GM23338 (cell line): ENCODE measurements around the gene METTL17. TPM values are rescaled to one million over a fixed set of nuclear protein-coding genes. Genes with fewer than 3 reads are reported as not detected.

ENCODE experiments used
- ATAC-seq: fragments of 200-7000 bp; cut with Tn5 transposase; 3 replicates; pipeline ENCODE4 v1.9.1; 2020
- DNase-seq: peaks from one replicate; pipeline ENCODE4 v3.0.0-alpha.2; 2015; ENCODE audit warnings: low spot score
- H2AFZ ChIP-seq: fragments of 200-600 bp; sonication (generic); 2 replicates; pipeline ENCODE4 v1.8.0; 2016; ENCODE audit warnings: antibody characterized with exemption, mild to moderate bottlenecking, moderate library complexity
- H3F3A ChIP-seq: fragments of 200-600 bp; sonication (generic); replicated peaks from 2 replicates; pipeline ENCODE4 v1.8.0; 2017; ENCODE audit warnings: antibody characterized with exemption, mixed run types, low read depth
- H3K27ac ChIP-seq: fragments of 200-600 bp; sonication (generic); 2 replicates; pipeline ENCODE4 v1.6.1; 2016; ENCODE audit warnings: low read depth
- H3K27me3 ChIP-seq: fragments of 200-600 bp; sonication (generic); 2 replicates; pipeline ENCODE4 v1.8.0; 2016; ENCODE audit warnings: mild to moderate bottlenecking, mixed run types, moderate library complexity; ENCODE audit not compliant: insufficient read depth
- H3K36me3 ChIP-seq: fragments of 200-600 bp; sonication (generic); 2 replicates; pipeline ENCODE4 v1.8.0; 2016; ENCODE audit warnings: mild to moderate bottlenecking; ENCODE audit not compliant: insufficient read depth
- H3K4me1 ChIP-seq: fragments of 200-600 bp; sonication (generic); 2 replicates; pipeline ENCODE4 v1.8.0; 2016; ENCODE audit warnings: mild to moderate bottlenecking, moderate library complexity; ENCODE audit not compliant: insufficient read depth
- H3K4me2 ChIP-seq: fragments of 200-600 bp; sonication (generic); 2 replicates; pipeline ENCODE4 v1.7.1; 2017; ENCODE audit warnings: mixed run types
- H3K4me3 ChIP-seq: fragments of 200-600 bp; sonication (generic); 2 replicates; pipeline ENCODE4 v1.6.1; 2016; ENCODE audit warnings: mixed run types
- H3K79me2 ChIP-seq: fragments of 200-600 bp; sonication (generic); replicated peaks from 2 replicates; pipeline ENCODE4 v1.8.0; 2017; ENCODE audit warnings: mild to moderate bottlenecking; ENCODE audit not compliant: insufficient read depth
- H3K9me2 ChIP-seq: fragments of 200-600 bp; sonication (generic); 2 replicates; pipeline ENCODE4 v1.8.0; 2017; ENCODE audit not compliant: insufficient read depth
- H4K20me1 ChIP-seq: fragments of 200-600 bp; sonication (generic); replicated peaks from 2 replicates; pipeline ENCODE4 v1.8.0; 2017; ENCODE audit warnings: mild to moderate bottlenecking; ENCODE audit not compliant: insufficient read depth
- H3K27ac Mint-ChIP-seq: 2 replicates; pipeline ENCODE4 v1.8.0; 2020; ENCODE audit warnings: inconsistent platforms, mild to moderate bottlenecking, moderate library complexity, mixed read lengths
- H3K27me3 Mint-ChIP-seq: 3 replicates; pipeline ENCODE4 v1.8.0; 2022; ENCODE audit warnings: low read depth, mild to moderate bottlenecking, moderate library complexity, mixed read lengths, inconsistent platforms; ENCODE audit not compliant: insufficient read depth, poor library complexity
- H3K36me3 Mint-ChIP-seq: 3 replicates; pipeline ENCODE4 v1.8.0; 2021; ENCODE audit warnings: low read depth, mild to moderate bottlenecking, inconsistent platforms, moderate library complexity, mixed read lengths
- H3K4me1 Mint-ChIP-seq: 3 replicates; pipeline ENCODE4 v1.8.0; 2020; ENCODE audit warnings: mild to moderate bottlenecking, inconsistent platforms, mixed read lengths
- H3K4me3 Mint-ChIP-seq: 3 replicates; pipeline ENCODE4 v1.8.0; 2021; ENCODE audit warnings: moderate library complexity, mild to moderate bottlenecking, inconsistent platforms, mixed read lengths
- H3K9me3 Mint-ChIP-seq: 3 replicates; pipeline ENCODE4 v1.8.0; 2020; ENCODE audit warnings: moderate library complexity, mild to moderate bottlenecking, inconsistent platforms, mixed read lengths
- CTCF ChIP-seq, 2 experiments: fragments of 200-600 bp in 1 of 2; sonication (generic) in 1 of 2; conservative IDR thresholded peaks; 2 replicates each; pipeline versions ENCODE4 v1.5.1 to v1.6.1; 2016 to 2017; ENCODE audit warnings: antibody characterized with exemption in 2 of 2, low read depth in 2 of 2, mild to moderate bottlenecking in 2 of 2, moderate library complexity in 1 of 2
- EZH2 ChIP-seq: fragments of 200-600 bp; sonication (generic); IDR thresholded peaks from one replicate; pipeline ENCODE4 v1.8.0; 2017; ENCODE audit warnings: antibody characterized with exemption, mild to moderate bottlenecking, low read depth; ENCODE audit not compliant: unreplicated experiment
- NANOG ChIP-seq: IDR thresholded peaks from 2 replicates; pipeline ENCODE4 v1.6.1; 2016; ENCODE audit warnings: antibody characterized with exemption, borderline replicate concordance
- REST ChIP-seq: IDR thresholded peaks from one replicate; pipeline ENCODE4 v1.6.1; 2018; ENCODE audit warnings: antibody characterized with exemption; ENCODE audit not compliant: unreplicated experiment
- ZNF331 ChIP-seq: fragments of 250-450 bp; sonication (Bioruptor Pico); IDR thresholded peaks from 2 replicates; pipeline ENCODE4 v1.5.0; 2020; ENCODE audit warnings: low read depth, mild to moderate bottlenecking, moderate library complexity
- polyA plus RNA-seq: library from polyadenylated mRNA; unstranded; fragments of >200 nt; fragmentation: Nextera tagmentation; extraction: Ambion mirVana; gene quantifications from 2 replicates; pipeline ENCODE4 v1.2.1, GENCODE V29; 2016
- total RNA-seq: library from RNA; depleted of rRNA; stranded (reverse); fragments of >200 nt; shearing (Covaris generic); gene quantifications from 2 replicates; pipeline ENCODE4 v1.2.3, GENCODE V29; 2014
- TF ChIP-seq, protein P1 (sequence below): IDR thresholded peaks from 2 replicates; pipeline ENCODE4 v1.6.1; 2016; ENCODE audit warnings: antibody characterized with exemption

Gene METTL17
- total and polyA plus RNA-seq, 2 experiments from 2014 or later = 74.9 to 156 TPM

GRCh38 chr14:21041676-21042433 is 52.1 kb downstream of the METTL17 start, which contains the start of gene RNASE7:
RNASE7 (plus strand) TSS chr14:21042362; CDS start chr14:21042993, 631 bp downstream.
- ATAC-seq (no peak), DNase-seq (no peak)
- no peaks in the 10 kb centered on the region; the same call in 2 of the 3 replicates for H3K9me3 Mint-ChIP-seq
- no peak within 1 kb of the TSS for H3K4me2 ChIP-seq
- H3K27ac Mint-ChIP-seq = no peak within 1 kb of the TSS
- no peak within 1 kb of the TSS for H3K4me3 ChIP-seq
- no peak within 1 kb of the TSS for H3K27ac ChIP-seq
- no peak within 1 kb of the TSS for H2AFZ ChIP-seq
- peaks cover 26% of the 10 kb centered on the region for H3K4me1 Mint-ChIP-seq
- no peaks in the 10 kb centered on the region for H4K20me1 ChIP-seq
- no peaks in the 10 kb centered on the region for H3K79me2 ChIP-seq
- no peaks in the 10 kb centered on the region; the same call in 2 of the 3 replicates for H3K36me3 Mint-ChIP-seq
- H3K36me3 ChIP-seq = no peaks in the 10 kb centered on the region
- no peaks in the 10 kb centered on the region for H3K27me3 ChIP-seq
- H3K4me1 ChIP-seq = peaks cover 10% of the 10 kb centered on the region
- peaks cover 10% of the 10 kb centered on the region for H3K27me3 Mint-ChIP-seq
- H3F3A ChIP-seq = no peaks in the 10 kb centered on the region
- H3K9me2 ChIP-seq = no peaks in the 10 kb centered on the region
- TF ChIP-seq EZH2 = no peak
- TF ChIP-seq NANOG = no peak
- no peak for TF ChIP-seq REST
- TF ChIP-seq ZNF331 (CRISPR knock-in tag) = no peak
- no peak within 1 kb of the TSS; the same call in 2 of the 3 replicates for H3K4me3 Mint-ChIP-seq

GRCh38 chr14:21042918-21043317 is 53.1 kb downstream of the METTL17 start:
- H3K4me1 Mint-ChIP-seq = peaks cover 26% of the 10 kb centered on the region
- H3K27ac ChIP-seq = no peak overlapping the region
- peaks cover 10% of the 10 kb centered on the region for H3K27me3 Mint-ChIP-seq
- ATAC-seq (no peak), DNase-seq (no peak)
- no peaks in the 10 kb centered on the region for H3K36me3 ChIP-seq
- H3K36me3 Mint-ChIP-seq = no peaks in the 10 kb centered on the region; the same call in 2 of the 3 replicates
- no peaks in the 10 kb centered on the region for H3K9me2 ChIP-seq
- no peak overlapping the region for H2AFZ ChIP-seq
- H3K4me1 ChIP-seq = peaks cover 10% of the 10 kb centered on the region
- no peak overlapping the region for H3K4me3 Mint-ChIP-seq
- no peak overlapping the region for H3K4me3 ChIP-seq
- no peaks in the 10 kb centered on the region for H4K20me1 ChIP-seq
- H3K9me3 Mint-ChIP-seq = no peaks in the 10 kb centered on the region; the same call in 2 of the 3 replicates
- no peak overlapping the region for H3K27ac Mint-ChIP-seq
- H3F3A ChIP-seq = no peaks in the 10 kb centered on the region
- no peaks in the 10 kb centered on the region for H3K27me3 ChIP-seq
- H3K79me2 ChIP-seq = no peaks in the 10 kb centered on the region
- H3K4me2 ChIP-seq = no peak overlapping the region
- TF ChIP-seq REST (no peak), CTCF (conservative IDR thresholded peaks at IDR 0.05; ENCODE audit: low read depth in 2 of 2) (no peak)
- TF ChIP-seq, protein P1, sequence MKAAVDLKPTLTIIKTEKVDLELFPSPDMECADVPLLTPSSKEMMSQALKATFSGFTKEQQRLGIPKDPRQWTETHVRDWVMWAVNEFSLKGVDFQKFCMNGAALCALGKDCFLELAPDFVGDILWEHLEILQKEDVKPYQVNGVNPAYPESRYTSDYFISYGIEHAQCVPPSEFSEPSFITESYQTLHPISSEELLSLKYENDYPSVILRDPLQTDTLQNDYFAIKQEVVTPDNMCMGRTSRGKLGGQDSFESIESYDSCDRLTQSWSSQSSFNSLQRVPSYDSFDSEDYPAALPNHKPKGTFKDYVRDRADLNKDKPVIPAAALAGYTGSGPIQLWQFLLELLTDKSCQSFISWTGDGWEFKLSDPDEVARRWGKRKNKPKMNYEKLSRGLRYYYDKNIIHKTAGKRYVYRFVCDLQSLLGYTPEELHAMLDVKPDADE = no peak
